ENCODE measurements around the gene IFT172. TPM values are rescaled to one million over a fixed set of nuclear protein-coding genes. Genes with fewer than 3 reads are reported as not detected.

Gene IFT172
- total RNA-seq, 1 experiment from 2014 or later = 25.3 TPM

- TF ChIP-seq ESRRA (CRISPR knock-in tag; IDR thresholded peaks at IDR 0.05; ENCODE audit: borderline replicate concordance) (peak; percentile 82; the same call in 1 of the 2 replicates), KAT7 (CRISPR knock-in tag; IDR thresholded peaks at IDR 0.05; ENCODE audit: borderline replicate concordance) (peak; percentile 66; the same call in 1 of the 2 replicates), ZNF219 (CRISPR knock-in tag; IDR thresholded peaks at IDR 0.05; ENCODE audit: borderline replicate concordance) (no peak), GTF2I (CRISPR knock-in tag; conservative IDR thresholded peaks at IDR 0.05) (no peak), E2F5 (CRISPR knock-in tag; IDR thresholded peaks at IDR 0.05) (no peak), TEAD4 (CRISPR knock-in tag; IDR thresholded peaks at IDR 0.05) (no peak), CREM (CRISPR knock-in tag; IDR thresholded peaks at IDR 0.05) (peak; percentile 25; the same call in 1 of the 2 replicates), SMAD3 (CRISPR knock-in tag; IDR thresholded peaks at IDR 0.05; ENCODE audit: borderline replicate concordance) (peak; percentile 93), CTCF (IDR thresholded peaks at IDR 0.05) (peak; percentile 63), MXD4 (CRISPR knock-in tag; IDR thresholded peaks at IDR 0.05; ENCODE audit: borderline replicate concordance) (no peak), IRF1 (CRISPR knock-in tag; IDR thresholded peaks at IDR 0.05) (peak; percentile 77; the same call in 1 of the 2 replicates), ZNF232 (CRISPR knock-in tag; IDR thresholded peaks at IDR 0.05) (peak; percentile 82; the same call in 1 of the 2 replicates), TEAD1 (CRISPR knock-in tag; IDR thresholded peaks at IDR 0.05) (peak; percentile 61; the same call in 1 of the 2 replicates), STAT6 (CRISPR knock-in tag; conservative IDR thresholded peaks at IDR 0.05; ENCODE audit: low read depth) (no peak), CBFB (CRISPR knock-in tag; IDR thresholded peaks at IDR 0.05; ENCODE audit: low read depth) (no peak), OVOL2 (CRISPR knock-in tag; IDR thresholded peaks at IDR 0.05; ENCODE audit: borderline replicate concordance) (no peak), ZBTB21 (CRISPR knock-in tag; IDR thresholded peaks at IDR 0.05; ENCODE audit: borderline replicate concordance) (peak; percentile 75), JUN (CRISPR knock-in tag; IDR thresholded peaks at IDR 0.05) (no peak; the same call in 1 of the 2 replicates), RORB (CRISPR knock-in tag; IDR thresholded peaks at IDR 0.05) (no peak), EMX1 (CRISPR knock-in tag; IDR thresholded peaks at IDR 0.05) (0 out of 2 replicates have a peak, but pooled peaks have one; percentile 69), ZMAT4 (CRISPR knock-in tag; IDR thresholded peaks at IDR 0.05) (no peak), E2F1 (CRISPR knock-in tag; IDR thresholded peaks at IDR 0.05) (0 out of 2 replicates have a peak, but pooled peaks have one; percentile 49), SP1 (CRISPR knock-in tag; conservative IDR thresholded peaks at IDR 0.05) (peak; percentile 79), ZNF671 (CRISPR knock-in tag; IDR thresholded peaks at IDR 0.05) (no peak), ZNF138 (CRISPR knock-in tag; conservative IDR thresholded peaks at IDR 0.05) (no peak), ZNF263 (CRISPR knock-in tag; IDR thresholded peaks at IDR 0.05; ENCODE audit: low read depth) (no peak), SMAD4 (CRISPR knock-in tag; IDR thresholded peaks at IDR 0.05) (no peak), ATF2 (CRISPR knock-in tag; IDR thresholded peaks at IDR 0.05; ENCODE audit: borderline replicate concordance, low read depth) (peak; percentile 68; the same call in 1 of the 2 replicates), MLX (CRISPR knock-in tag; IDR thresholded peaks at IDR 0.05) (0 out of 2 replicates have a peak, but pooled peaks have one; percentile 41)
These were observed 47.3 kb downstream of the IFT172 start, which contains the start of gene KRTCAP3 (continued) for GRCh38 chr2:27441958-27442919.

All from WTC11 (cell line).